Adrenal gland (tissue), 12 donors: Measurements from ENCODE around the gene UCN3. TPM values are rescaled to one million over a fixed set of nuclear protein-coding genes. Genes with fewer than 3 reads are reported as not detected.

ENCODE experiments used
- DNase-seq, 7 donors: peaks; one replicate each; pipeline ENCODE4 v3.0.0-alpha.2; 2019 to 2020
- H3K27ac ChIP-seq, 5 donors: fragments of 200-600 bp; sonication (generic) in 4 of 5; 1 replicate in 3 of 5; 2 replicates in 2 of 5; pipeline versions ENCODE4 v1.5.1 to v1.8.0; 2016 to 2020; ENCODE audit warnings: mild to moderate bottlenecking in 1 of 5
- H3K27me3 ChIP-seq: fragments of 200-600 bp; 2 replicates; pipeline ENCODE4 v1.8.0; 2021
- H3K36me3 ChIP-seq, 2 donors: fragments of 200-600 bp; replicated peaks in 1 of 2; 1 replicate in 1 of 2; 2 replicates in 1 of 2; pipeline versions ENCODE4 v1.5.1 to v1.8.0; 2018 to 2022
- H3K4me1 ChIP-seq, 2 donors: fragments of 200-600 bp; replicated peaks in 1 of 2; 1 replicate in 1 of 2; 2 replicates in 1 of 2; pipeline versions ENCODE4 v1.5.1 to v1.8.0; 2018 to 2021
- H3K4me3 ChIP-seq, 4 donors: fragments of 200-600 bp; sonication (generic) in 3 of 4; one replicate each; pipeline ENCODE4 v1.5.1; 2016 to 2018
- H3K9me3 ChIP-seq, 3 donors: fragments of 200-600 bp; sonication (generic) in 1 of 3; replicated peaks in 1 of 3; 1 replicate in 2 of 3; 2 replicates in 1 of 3; pipeline versions ENCODE4 v1.5.1 to v1.8.0; 2016 to 2021
- CTCF ChIP-seq, 6 experiments: fragments of 450-650 bp in 4 of 6; fragments of 200-600 bp in 2 of 6; sonication (generic) in 1 of 6; IDR thresholded peaks; 1 replicate in 5 of 6; 2 replicates in 1 of 6; pipeline versions ENCODE4 v1.5.1 to v1.8.0; 2016 to 2021; ENCODE audit warnings: antibody characterized with exemption in 6 of 6, mild to moderate bottlenecking in 2 of 6, moderate library complexity in 1 of 6
- POLR2A ChIP-seq, 2 donors: fragments of 450-650 bp; IDR thresholded peaks; one replicate each; pipeline ENCODE4 v1.6.1; 2017; ENCODE audit warnings: antibody characterized with exemption in 2 of 2, mild to moderate bottlenecking in 2 of 2, moderate library complexity in 1 of 2
- WGBS, 4 donors: extraction: QIAGEN DNeasy Blood & Tissue Kit in 2 of 4; methylation state at CpG; one replicate each; pipeline versions ENCODE4 v1.1.5 to v1.1.7; 2013 to 2017; 5-methylcytosine and 5-hydroxymethylcytosine counted together
- intact Hi-C, 2 donors: fragments of 100-400 bp; cut with DNase I; formaldehyde crosslinking; loops; one replicate each; pipeline versions ENCODE4 v1.14.1 to v1.15.0; 2022 to 2023
- polyA plus RNA-seq, 3 donors: library from polyadenylated mRNA; stranded (reverse); fragments of 200-250 nt in 2 of 3; fragments of 350-450 nt in 1 of 3; fragmentation: Illumina TruSeq in 1 of 3; extraction: RNeasy Lipid Tissue Mini Kit (QIAGEN cat#74804) in 1 of 3; gene quantifications; one replicate each; pipeline ENCODE4 v1.2.3, GENCODE V29; 2013 to 2014
- total RNA-seq, 9 donors: library from RNA; depleted of rRNA in 4 of 9; stranded (reverse); fragments of >200 nt in 4 of 9; fragments of 120-200 nt in 1 of 9; fragmentation: NEBNext Ultra II Directional in 1 of 9; extraction: Animal tissue kit (Norgen Biotek cat#: 25700) in 1 of 9; gene quantifications; one replicate each; pipeline versions ENCODE4 v1.1.0 to v1.2.4, GENCODE V29; 2013 to 2023
- donor health status: healthy with polysubstance abuse.
- donor health status: Bipolar disorder and iron deficiency.
- donor health status: DM: yes; HTN: yes; CAD: no.
- donor health status: DM: no; HTN: no; CAD: no.
- donor health status: DM: no; HTN: no; CAD: no.
- donor health status: DM: yes; HTN: yes; CAD: no.

The UCN3 gene
- total and polyA plus RNA-seq, 12 donors = 0.20 to 1.0 (median 0.38) TPM; not detected in 8

DNA sequence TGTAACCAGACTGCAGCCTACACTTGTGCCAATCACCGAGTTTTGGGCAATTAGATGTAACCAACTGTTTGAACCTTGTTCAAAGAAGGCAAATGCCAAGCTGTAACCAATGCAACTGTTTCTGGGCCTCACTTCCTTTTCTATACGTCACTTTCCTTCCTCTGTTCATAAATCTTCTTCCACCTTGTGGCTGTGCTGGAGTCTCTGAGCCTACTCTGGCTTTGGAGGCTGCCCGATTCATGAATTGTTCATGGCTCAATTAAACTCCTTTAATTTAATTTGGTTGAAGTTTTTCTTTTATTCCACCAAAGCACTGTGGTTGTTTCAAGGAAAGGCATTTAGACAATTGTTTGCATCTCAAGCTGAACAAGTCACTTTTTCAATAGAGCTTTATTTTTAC, 43.5 kb upstream of the UCN3 start:
- Histone ChIP-seq H3K4me3 (no peak overlapping the region), H3K9me3 (no peaks in the 10 kb centered on the region), H3K27me3 (no peaks in the 10 kb centered on the region), H3K36me3 (no peaks in the 10 kb centered on the region), H3K4me1 (no peaks in the 10 kb centered on the region), H3K27ac (no peak overlapping the region)
- TF ChIP-seq CTCF (IDR thresholded peaks at IDR 0.05) (no peak), POLR2A (IDR thresholded peaks at IDR 0.05) (no peak)
- WGBS, 4 donors = 66 to 76% (median 71%) methylated on average over 3 of the region's 3 CpGs
- intact Hi-C loops = no loop called here
- no peak for DNase-seq

GRCh38 chr10:5323446-5323845, 41.3 kb upstream of the UCN3 start:
- Histone ChIP-seq H3K36me3 (no peaks in the 10 kb centered on the region), H3K27ac (no peak overlapping the region), H3K4me1 (no peaks in the 10 kb centered on the region), H3K9me3 (no peaks in the 10 kb centered on the region), H3K4me3 (no peak overlapping the region), H3K27me3 (no peaks in the 10 kb centered on the region)
- intact Hi-C loops = no loop called here
- no peak for DNase-seq
- WGBS, 4 donors = 65 to 80% (median 79%) methylated on average over 4 of the region's 4 CpGs
- TF ChIP-seq CTCF (IDR thresholded peaks at IDR 0.05) (no peak), POLR2A (IDR thresholded peaks at IDR 0.05) (no peak)

DNA sequence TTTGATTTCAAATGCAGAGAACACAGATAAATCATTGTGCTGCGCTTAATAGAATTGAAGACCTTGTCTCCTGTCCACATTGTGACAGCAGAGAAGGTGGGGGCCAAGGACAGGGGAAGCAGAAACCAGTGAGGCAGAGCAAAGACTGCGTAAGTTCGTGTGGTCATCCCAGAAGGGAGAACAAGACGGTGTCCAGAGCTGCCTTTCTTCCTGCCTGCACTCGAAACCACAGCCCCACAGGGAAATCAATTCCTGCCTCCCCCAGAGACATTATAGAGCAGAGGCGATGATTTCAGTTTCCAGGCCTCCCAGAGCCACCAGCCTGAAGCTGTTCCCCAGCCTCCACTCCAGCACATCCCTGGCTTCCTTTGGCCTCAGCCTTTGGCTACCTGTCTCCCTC, 39.7 kb upstream of the UCN3 start:
- no peaks in the 10 kb centered on the region for H3K27me3 ChIP-seq
- H3K4me3 ChIP-seq = no peak overlapping the region
- intact Hi-C loops = no loop called here
- H3K27ac ChIP-seq = no peak overlapping the region
- peak in 1 of 7 donors; percentile 64 for DNase-seq
- H3K9me3 ChIP-seq = no peaks in the 10 kb centered on the region
- TF ChIP-seq POLR2A (IDR thresholded peaks at IDR 0.05) = no peak
- no peak for TF ChIP-seq CTCF (IDR thresholded peaks at IDR 0.05)
- H3K4me1 ChIP-seq = no peaks in the 10 kb centered on the region
- no peaks in the 10 kb centered on the region for H3K36me3 ChIP-seq
- 47 to 65% (median 53%) methylated on average over 6 of the region's 6 CpGs for WGBS, 4 donors

GRCh38 chr10:5334196-5334880, 30.4 kb upstream of the UCN3 start:
- TF ChIP-seq CTCF (IDR thresholded peaks at IDR 0.05) (no peak), POLR2A (IDR thresholded peaks at IDR 0.05) (no peak)
- WGBS, 4 donors = 64 to 73% (median 70%) methylated on average over 5 of the region's 5 CpGs
- H3K4me3 ChIP-seq = no peak overlapping the region
- no peaks in the 10 kb centered on the region for H3K4me1 ChIP-seq
- no peaks in the 10 kb centered on the region for H3K36me3 ChIP-seq
- intact Hi-C loops = no loop called here
- no peak overlapping the region for H3K27ac ChIP-seq
- no peaks in the 10 kb centered on the region for H3K9me3 ChIP-seq
- DNase-seq = no peak
- no peaks in the 10 kb centered on the region for H3K27me3 ChIP-seq
